Mammary epithelial cell (primary cell): ENCODE measurements around the gene AAMDC.

ENCODE experiments used
- EZH2 ChIP-seq: IDR thresholded peaks from 2 replicates; pipeline ENCODE4 v1.6.1; 2012; ENCODE audit warnings: low read length, inconsistent platforms, borderline replicate concordance
- TF ChIP-seq, protein P1 (sequence below), 2 donors: IDR thresholded peaks in 1 of 2; conservative IDR thresholded peaks in 1 of 2; 2 replicates each; pipeline ENCODE4 v1.5.1; 2011 to 2012; ENCODE audit warnings: inconsistent platforms in 2 of 2, low read length in 2 of 2, mild to moderate bottlenecking in 2 of 2, control low read depth in 1 of 2, low read depth in 1 of 2; ENCODE audit not compliant: insufficient read depth in 1 of 2; ENCODE audit errors: extremely low read depth in 1 of 2

DNA sequence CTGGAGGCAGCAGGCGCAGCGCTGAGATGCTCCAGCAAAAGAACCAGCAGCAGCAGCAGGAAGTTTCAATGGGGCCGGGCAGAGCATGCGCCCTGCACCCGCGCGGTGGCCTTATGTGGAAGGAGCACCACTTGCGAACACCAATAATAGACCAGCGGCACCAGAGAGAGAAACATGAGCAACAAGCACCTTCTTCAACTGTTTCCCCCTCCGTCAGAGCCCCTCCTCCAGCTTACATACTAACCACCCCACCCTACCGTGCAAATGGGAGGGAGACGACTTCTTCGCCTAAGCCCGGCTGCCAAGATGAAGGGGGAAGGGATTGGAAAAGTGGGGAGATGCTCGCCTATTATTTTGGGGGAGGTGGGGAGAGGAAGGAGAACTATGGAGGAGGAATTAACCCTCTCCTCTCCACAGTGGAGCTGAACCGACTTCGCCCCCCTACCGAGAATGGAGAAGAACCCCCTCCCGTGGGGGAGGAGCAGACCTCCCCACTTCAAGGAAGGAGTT lies 1.5 kb upstream of the AAMDC start:
- TF ChIP-seq, protein P1, sequence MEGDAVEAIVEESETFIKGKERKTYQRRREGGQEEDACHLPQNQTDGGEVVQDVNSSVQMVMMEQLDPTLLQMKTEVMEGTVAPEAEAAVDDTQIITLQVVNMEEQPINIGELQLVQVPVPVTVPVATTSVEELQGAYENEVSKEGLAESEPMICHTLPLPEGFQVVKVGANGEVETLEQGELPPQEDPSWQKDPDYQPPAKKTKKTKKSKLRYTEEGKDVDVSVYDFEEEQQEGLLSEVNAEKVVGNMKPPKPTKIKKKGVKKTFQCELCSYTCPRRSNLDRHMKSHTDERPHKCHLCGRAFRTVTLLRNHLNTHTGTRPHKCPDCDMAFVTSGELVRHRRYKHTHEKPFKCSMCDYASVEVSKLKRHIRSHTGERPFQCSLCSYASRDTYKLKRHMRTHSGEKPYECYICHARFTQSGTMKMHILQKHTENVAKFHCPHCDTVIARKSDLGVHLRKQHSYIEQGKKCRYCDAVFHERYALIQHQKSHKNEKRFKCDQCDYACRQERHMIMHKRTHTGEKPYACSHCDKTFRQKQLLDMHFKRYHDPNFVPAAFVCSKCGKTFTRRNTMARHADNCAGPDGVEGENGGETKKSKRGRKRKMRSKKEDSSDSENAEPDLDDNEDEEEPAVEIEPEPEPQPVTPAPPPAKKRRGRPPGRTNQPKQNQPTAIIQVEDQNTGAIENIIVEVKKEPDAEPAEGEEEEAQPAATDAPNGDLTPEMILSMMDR (conservative IDR thresholded peaks at IDR 0.05 in 1 of 2, IDR thresholded peaks at IDR 0.05 in 1 of 2; ENCODE audit: extremely low read depth in 1 of 2, insufficient read depth in 1 of 2, low read depth in 1 of 2, low read length in 2 of 2), result peak in 1 of 2 donors; percentile 18
- TF ChIP-seq EZH2, result no peak
